ENCODE data around the gene KCNT2. TPM values are rescaled to one million over a fixed set of nuclear protein-coding genes. Genes with fewer than 3 reads are reported as not detected.

The KCNT2 gene
- total and polyA plus RNA-seq, 10 of the 15 experiments (the other 5 are each of a cell fraction or from before 2014, with no cell fraction given) = not detected

DNA sequence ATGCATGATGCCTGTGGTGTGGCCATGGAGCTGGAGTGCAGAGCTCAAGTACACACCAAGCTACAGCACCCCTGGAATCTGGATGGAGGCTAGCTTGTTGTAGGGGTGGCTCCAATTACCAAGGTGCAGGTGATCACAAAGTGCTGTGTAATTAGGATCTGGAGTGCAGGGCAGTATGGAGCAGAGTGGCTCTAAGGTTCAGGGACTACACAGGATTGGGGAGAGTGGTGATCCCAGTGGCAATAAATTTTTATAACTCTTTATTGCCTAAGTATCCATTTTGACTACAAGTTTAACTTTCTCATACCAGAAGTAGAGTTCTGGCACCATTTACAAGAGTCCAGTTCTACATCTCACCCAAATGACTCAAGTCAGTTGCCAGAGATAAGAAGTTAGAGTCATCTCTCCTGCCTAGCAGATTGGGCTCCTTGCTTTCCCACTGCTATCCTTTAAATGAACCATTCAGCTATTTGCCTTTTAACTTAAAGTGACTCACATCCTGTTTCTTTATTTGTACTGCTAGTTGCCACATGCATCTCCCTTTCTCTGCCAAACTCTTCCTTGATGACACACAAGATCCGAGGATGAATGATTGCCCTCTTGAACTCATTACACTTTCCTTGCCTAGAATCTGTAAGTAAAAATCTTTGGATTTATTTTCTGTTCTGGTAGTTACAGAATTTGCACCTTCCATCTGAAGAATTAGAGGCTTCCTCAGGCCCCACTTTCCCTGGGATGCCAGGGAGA is 427.2 kb downstream of the KCNT2 start:
- ATAC-seq (no peak), DNase-seq (ENCODE audit: low read depth, low spot score) (no peak), FAIRE-seq (no peak)
- Histone ChIP-seq H2AFZ (ENCODE audit: control insufficient read depth, low read depth, low read length) (no peak overlapping the region), H3K4me1 (ENCODE audit: control insufficient read depth, insufficient read depth, low read length) (no peaks in the 10 kb centered on the region), H3K9me3 (replicated peaks; ENCODE audit: control insufficient read depth, insufficient read depth, low read length) (no peaks in the 10 kb centered on the region), H3K79me2 (ENCODE audit: control insufficient read depth, insufficient read depth, low read length) (no peaks in the 10 kb centered on the region), H3K9ac (ENCODE audit: control insufficient read depth, insufficient read depth, low read length) (no peak overlapping the region), H3K36me3 (ENCODE audit: control insufficient read depth in 2 of 2, insufficient read depth in 2 of 2, low read length in 1 of 2) (no peaks in the 10 kb centered on the region), H3K4me2 (ENCODE audit: control insufficient read depth, insufficient read depth) (no peak overlapping the region), H3K27me3 (replicated peaks in 1 of 2; ENCODE audit: control insufficient read depth in 2 of 2, insufficient read depth in 2 of 2, low read length in 1 of 2) (no peaks in the 10 kb centered on the region), H3K4me3 (no peak overlapping the region), H3K27ac (ENCODE audit: control insufficient read depth, insufficient read depth) (no peak overlapping the region), H4K20me1 (ENCODE audit: control insufficient read depth, insufficient read depth) (no peaks in the 10 kb centered on the region)
- intact Hi-C loops (cut with micrococcal nuclease; ENCODE audit: unreplicated experiment) = no loop called here
- ChIA-PET RAD21 (ENCODE audit: unreplicated experiment) (no interaction called here), CTCF (interaction anchor here (0.6 kb wide), 1 partner anchor 32 kb away, joined by 3 read pairs; no protein-coding TSS in a partner anchor), SMC1A (ENCODE audit: uncharacterized antibody, unreplicated experiment) (interaction anchor here (2.1 kb wide), 1 partner anchor 12 kb away, joined by 4 read pairs; no protein-coding TSS in a partner anchor), POLR2A (no interaction called here)
- in situ Hi-C loops (cut with MboI) = no loop called here
- BruUV-seq (replicated peaks) = no TSS peak
- TF ChIP-seq EED (IDR thresholded peaks at IDR 0.05; ENCODE audit: low read depth) = no peak
- TF ChIP-seq, protein P1, sequence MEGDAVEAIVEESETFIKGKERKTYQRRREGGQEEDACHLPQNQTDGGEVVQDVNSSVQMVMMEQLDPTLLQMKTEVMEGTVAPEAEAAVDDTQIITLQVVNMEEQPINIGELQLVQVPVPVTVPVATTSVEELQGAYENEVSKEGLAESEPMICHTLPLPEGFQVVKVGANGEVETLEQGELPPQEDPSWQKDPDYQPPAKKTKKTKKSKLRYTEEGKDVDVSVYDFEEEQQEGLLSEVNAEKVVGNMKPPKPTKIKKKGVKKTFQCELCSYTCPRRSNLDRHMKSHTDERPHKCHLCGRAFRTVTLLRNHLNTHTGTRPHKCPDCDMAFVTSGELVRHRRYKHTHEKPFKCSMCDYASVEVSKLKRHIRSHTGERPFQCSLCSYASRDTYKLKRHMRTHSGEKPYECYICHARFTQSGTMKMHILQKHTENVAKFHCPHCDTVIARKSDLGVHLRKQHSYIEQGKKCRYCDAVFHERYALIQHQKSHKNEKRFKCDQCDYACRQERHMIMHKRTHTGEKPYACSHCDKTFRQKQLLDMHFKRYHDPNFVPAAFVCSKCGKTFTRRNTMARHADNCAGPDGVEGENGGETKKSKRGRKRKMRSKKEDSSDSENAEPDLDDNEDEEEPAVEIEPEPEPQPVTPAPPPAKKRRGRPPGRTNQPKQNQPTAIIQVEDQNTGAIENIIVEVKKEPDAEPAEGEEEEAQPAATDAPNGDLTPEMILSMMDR (IDR thresholded peaks at IDR 0.05 in 2 of 3, conservative IDR thresholded peaks at IDR 0.05 in 1 of 3; ENCODE audit: control insufficient read depth in 2 of 3, extremely low read depth in 1 of 3, insufficient read depth in 1 of 3, low read depth in 3 of 3, low read length in 3 of 3) = no peak
- TF ChIP-seq DPF2 (IDR thresholded peaks at IDR 0.05) = no peak
- no peak for TF ChIP-seq HCFC1 (IDR thresholded peaks at IDR 0.05; ENCODE audit: low read length)
- TF ChIP-seq, protein P2, sequence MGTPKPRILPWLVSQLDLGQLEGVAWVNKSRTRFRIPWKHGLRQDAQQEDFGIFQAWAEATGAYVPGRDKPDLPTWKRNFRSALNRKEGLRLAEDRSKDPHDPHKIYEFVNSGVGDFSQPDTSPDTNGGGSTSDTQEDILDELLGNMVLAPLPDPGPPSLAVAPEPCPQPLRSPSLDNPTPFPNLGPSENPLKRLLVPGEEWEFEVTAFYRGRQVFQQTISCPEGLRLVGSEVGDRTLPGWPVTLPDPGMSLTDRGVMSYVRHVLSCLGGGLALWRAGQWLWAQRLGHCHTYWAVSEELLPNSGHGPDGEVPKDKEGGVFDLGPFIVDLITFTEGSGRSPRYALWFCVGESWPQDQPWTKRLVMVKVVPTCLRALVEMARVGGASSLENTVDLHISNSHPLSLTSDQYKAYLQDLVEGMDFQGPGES (IDR thresholded peaks at IDR 0.05) = no peak
- TF ChIP-seq RBBP5 (conservative IDR thresholded peaks at IDR 0.05) = no peak
- no peak for TF ChIP-seq CEBPB (IDR thresholded peaks at IDR 0.05; ENCODE audit: borderline replicate concordance in 1 of 2, low read depth in 2 of 2, low read length in 2 of 2)
- TF ChIP-seq, protein P3, sequence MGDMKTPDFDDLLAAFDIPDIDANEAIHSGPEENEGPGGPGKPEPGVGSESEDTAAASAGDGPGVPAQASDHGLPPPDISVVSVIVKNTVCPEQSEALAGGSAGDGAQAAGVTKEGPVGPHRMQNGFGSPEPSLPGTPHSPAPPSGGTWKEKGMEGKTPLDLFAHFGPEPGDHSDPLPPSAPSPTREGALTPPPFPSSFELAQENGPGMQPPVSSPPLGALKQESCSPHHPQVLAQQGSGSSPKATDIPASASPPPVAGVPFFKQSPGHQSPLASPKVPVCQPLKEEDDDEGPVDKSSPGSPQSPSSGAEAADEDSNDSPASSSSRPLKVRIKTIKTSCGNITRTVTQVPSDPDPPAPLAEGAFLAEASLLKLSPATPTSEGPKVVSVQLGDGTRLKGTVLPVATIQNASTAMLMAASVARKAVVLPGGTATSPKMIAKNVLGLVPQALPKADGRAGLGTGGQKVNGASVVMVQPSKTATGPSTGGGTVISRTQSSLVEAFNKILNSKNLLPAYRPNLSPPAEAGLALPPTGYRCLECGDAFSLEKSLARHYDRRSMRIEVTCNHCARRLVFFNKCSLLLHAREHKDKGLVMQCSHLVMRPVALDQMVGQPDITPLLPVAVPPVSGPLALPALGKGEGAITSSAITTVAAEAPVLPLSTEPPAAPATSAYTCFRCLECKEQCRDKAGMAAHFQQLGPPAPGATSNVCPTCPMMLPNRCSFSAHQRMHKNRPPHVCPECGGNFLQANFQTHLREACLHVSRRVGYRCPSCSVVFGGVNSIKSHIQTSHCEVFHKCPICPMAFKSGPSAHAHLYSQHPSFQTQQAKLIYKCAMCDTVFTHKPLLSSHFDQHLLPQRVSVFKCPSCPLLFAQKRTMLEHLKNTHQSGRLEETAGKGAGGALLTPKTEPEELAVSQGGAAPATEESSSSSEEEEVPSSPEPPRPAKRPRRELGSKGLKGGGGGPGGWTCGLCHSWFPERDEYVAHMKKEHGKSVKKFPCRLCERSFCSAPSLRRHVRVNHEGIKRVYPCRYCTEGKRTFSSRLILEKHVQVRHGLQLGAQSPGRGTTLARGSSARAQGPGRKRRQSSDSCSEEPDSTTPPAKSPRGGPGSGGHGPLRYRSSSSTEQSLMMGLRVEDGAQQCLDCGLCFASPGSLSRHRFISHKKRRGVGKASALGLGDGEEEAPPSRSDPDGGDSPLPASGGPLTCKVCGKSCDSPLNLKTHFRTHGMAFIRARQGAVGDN (IDR thresholded peaks at IDR 0.05) = no peak
- TF ChIP-seq ZBED1 (IDR thresholded peaks at IDR 0.05; ENCODE audit: borderline replicate concordance) = no peak
- no peak for TF ChIP-seq POLR2A (IDR thresholded peaks at IDR 0.05; ENCODE audit: low read depth, low read length)
- no peak for TF ChIP-seq CHD1 (IDR thresholded peaks at IDR 0.05; ENCODE audit: low read depth, low read length)
- 0% methylated on average over 1 of the region's 1 CpG for WGBS (ENCODE audit: insufficient coverage, insufficient replicate concordance, low lambda C conversion rate, missing lambda C conversion rate)

Measured in GM12878 (cell line).